Measurements from ENCODE around the gene HCRTR2. TPM values are rescaled to one million over a fixed set of nuclear protein-coding genes. Genes with fewer than 3 reads are reported as not detected.
A peak's percentile ranks its signal among the peaks of the same experiment; 100 is the strongest.

Gene HCRTR2
- total RNA-seq, 1 donor from 2014 or later: not detected

GRCh38 chr6:55266896-55267295 is 92.6 kb downstream of the HCRTR2 start:
- peaks cover 2% of the 10 kb centered on the region for H3K9me3 Mint-ChIP-seq (ENCODE audit: unreplicated experiment)
- no peaks in the 10 kb centered on the region for H3K36me3 Mint-ChIP-seq (ENCODE audit: unreplicated experiment)
- H3K4me1 Mint-ChIP-seq (ENCODE audit: low read depth, unreplicated experiment): no peaks in the 10 kb centered on the region
- no peak for DNase-seq
- no peaks in the 10 kb centered on the region for H3K27me3 Mint-ChIP-seq (ENCODE audit: unreplicated experiment)
- H3K4me3 Mint-ChIP-seq (ENCODE audit: unreplicated experiment): no peak overlapping the region
- no peak overlapping the region for H3K27ac Mint-ChIP-seq (ENCODE audit: unreplicated experiment)
- TF ChIP-seq, protein P1, sequence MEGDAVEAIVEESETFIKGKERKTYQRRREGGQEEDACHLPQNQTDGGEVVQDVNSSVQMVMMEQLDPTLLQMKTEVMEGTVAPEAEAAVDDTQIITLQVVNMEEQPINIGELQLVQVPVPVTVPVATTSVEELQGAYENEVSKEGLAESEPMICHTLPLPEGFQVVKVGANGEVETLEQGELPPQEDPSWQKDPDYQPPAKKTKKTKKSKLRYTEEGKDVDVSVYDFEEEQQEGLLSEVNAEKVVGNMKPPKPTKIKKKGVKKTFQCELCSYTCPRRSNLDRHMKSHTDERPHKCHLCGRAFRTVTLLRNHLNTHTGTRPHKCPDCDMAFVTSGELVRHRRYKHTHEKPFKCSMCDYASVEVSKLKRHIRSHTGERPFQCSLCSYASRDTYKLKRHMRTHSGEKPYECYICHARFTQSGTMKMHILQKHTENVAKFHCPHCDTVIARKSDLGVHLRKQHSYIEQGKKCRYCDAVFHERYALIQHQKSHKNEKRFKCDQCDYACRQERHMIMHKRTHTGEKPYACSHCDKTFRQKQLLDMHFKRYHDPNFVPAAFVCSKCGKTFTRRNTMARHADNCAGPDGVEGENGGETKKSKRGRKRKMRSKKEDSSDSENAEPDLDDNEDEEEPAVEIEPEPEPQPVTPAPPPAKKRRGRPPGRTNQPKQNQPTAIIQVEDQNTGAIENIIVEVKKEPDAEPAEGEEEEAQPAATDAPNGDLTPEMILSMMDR (IDR thresholded peaks at IDR 0.05; ENCODE audit: partially characterized antibody, unreplicated experiment): no peak

DNA sequence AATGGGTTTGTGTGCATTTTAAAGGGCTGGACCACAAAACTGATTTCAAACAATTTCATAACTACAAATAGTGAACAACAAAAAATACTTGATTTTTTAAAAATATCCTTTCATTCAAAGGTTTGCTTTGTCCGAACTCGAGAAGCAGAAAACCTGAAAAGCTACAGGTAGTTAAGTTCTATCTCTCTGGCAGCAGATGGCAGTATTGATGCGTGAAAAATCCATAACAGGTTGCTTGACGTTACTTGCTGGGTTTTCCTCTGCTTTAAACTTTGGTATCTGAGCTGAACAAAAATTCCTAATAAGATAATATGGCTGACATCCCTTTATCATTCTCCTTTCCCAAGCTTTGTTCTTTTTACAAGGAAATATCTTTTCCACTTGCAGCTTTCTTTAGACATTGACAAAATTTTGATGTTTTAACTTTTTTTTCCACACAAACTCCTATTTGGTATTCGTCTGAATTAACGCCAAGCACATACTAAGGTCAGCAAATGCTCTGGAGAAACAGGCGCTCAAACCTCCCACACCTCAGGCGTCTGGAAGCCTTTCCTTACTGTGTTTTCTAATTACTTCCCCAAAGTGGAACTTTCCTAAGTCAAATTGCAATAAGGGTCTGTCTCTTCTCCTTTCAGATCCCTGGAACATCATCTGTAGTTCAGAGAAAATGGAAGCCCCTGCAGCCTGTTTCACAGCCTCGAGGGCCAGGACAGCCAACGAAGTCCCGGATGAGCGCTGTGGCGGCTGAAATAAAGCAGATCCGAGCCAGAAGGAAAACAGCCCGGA is 102.6 kb downstream of the HCRTR2 start:
- H3K4me3 Mint-ChIP-seq (ENCODE audit: unreplicated experiment): no peak overlapping the region
- no peaks in the 10 kb centered on the region for H3K27me3 Mint-ChIP-seq (ENCODE audit: unreplicated experiment)
- H3K27ac Mint-ChIP-seq (ENCODE audit: unreplicated experiment): no peak overlapping the region
- no peaks in the 10 kb centered on the region for H3K36me3 Mint-ChIP-seq (ENCODE audit: unreplicated experiment)
- TF ChIP-seq, protein P1 (IDR thresholded peaks at IDR 0.05; ENCODE audit: partially characterized antibody, unreplicated experiment): peak; percentile 51
- H3K4me1 Mint-ChIP-seq (ENCODE audit: low read depth, unreplicated experiment): peaks cover 2% of the 10 kb centered on the region
- H3K9me3 Mint-ChIP-seq (ENCODE audit: unreplicated experiment): no peaks in the 10 kb centered on the region
- DNase-seq: peak; percentile 21

DNA sequence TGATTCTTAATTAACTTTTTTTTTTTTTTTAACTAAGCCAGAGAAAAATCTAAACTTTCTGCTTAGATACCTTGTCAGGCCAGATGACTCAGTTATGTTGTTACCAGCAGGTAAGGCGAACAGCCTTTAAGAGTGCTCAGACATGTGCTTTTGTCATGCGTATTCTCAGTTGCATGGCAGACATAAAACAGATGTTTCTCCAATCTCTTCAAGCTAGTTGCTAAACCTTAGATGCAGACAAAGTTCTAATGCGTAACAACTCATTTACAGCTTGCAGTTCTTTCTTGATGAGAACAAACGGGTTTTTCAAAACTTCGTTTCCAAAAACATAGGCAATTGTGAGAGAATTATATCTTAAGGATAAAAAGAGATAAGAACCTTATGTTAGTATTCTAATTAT is 103.3 kb downstream of the HCRTR2 start:
- Mint-ChIP-seq H3K36me3 (ENCODE audit: unreplicated experiment) (no peaks in the 10 kb centered on the region), H3K4me3 (ENCODE audit: unreplicated experiment) (no peak overlapping the region), H3K27me3 (ENCODE audit: unreplicated experiment) (no peaks in the 10 kb centered on the region), H3K4me1 (ENCODE audit: low read depth, unreplicated experiment) (peaks cover 2% of the 10 kb centered on the region), H3K27ac (ENCODE audit: unreplicated experiment) (no peak overlapping the region), H3K9me3 (ENCODE audit: unreplicated experiment) (no peaks in the 10 kb centered on the region)
- DNase-seq: no peak
- TF ChIP-seq, protein P1 (IDR thresholded peaks at IDR 0.05; ENCODE audit: partially characterized antibody, unreplicated experiment): no peak

- Mint-ChIP-seq H3K9me3 (ENCODE audit: unreplicated experiment) (no peaks in the 10 kb centered on the region), H3K27ac (ENCODE audit: unreplicated experiment) (no peak overlapping the region), H3K4me3 (ENCODE audit: unreplicated experiment) (no peak overlapping the region), H3K27me3 (ENCODE audit: unreplicated experiment) (no peaks in the 10 kb centered on the region), H3K4me1 (ENCODE audit: low read depth, unreplicated experiment) (peaks cover 2% of the 10 kb centered on the region), H3K36me3 (ENCODE audit: unreplicated experiment) (no peaks in the 10 kb centered on the region)
- TF ChIP-seq, protein P1 (IDR thresholded peaks at IDR 0.05; ENCODE audit: partially characterized antibody, unreplicated experiment): no peak
- no peak for DNase-seq
Measured at GRCh38 chr6:55281215-55281614, 106.9 kb downstream of the HCRTR2 start.

DNA sequence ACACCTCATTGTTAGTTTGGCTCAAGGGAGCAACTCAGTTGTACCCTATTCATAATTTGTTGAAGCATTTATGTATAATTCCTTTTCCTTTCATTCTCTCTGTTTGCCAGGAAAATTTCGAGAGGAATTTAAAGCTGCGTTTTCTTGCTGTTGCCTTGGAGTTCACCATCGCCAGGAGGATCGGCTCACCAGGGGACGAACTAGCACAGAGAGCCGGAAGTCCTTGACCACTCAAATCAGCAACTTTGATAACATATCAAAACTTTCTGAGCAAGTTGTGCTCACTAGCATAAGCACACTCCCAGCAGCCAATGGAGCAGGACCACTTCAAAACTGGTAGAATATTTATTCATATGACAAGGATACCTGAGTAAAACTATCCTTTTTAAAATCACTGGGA is 107.8 kb downstream of the HCRTR2 start:
- Mint-ChIP-seq H3K4me3 (ENCODE audit: unreplicated experiment) (no peak overlapping the region), H3K36me3 (ENCODE audit: unreplicated experiment) (no peaks in the 10 kb centered on the region), H3K27ac (ENCODE audit: unreplicated experiment) (no peak overlapping the region), H3K27me3 (ENCODE audit: unreplicated experiment) (no peaks in the 10 kb centered on the region), H3K4me1 (ENCODE audit: low read depth, unreplicated experiment) (peaks cover 2% of the 10 kb centered on the region), H3K9me3 (ENCODE audit: unreplicated experiment) (no peaks in the 10 kb centered on the region)
- no peak for DNase-seq
- TF ChIP-seq, protein P1 (IDR thresholded peaks at IDR 0.05; ENCODE audit: partially characterized antibody, unreplicated experiment): no peak

Measured in glutamatergic neuron (in vitro differentiated cells).